Measurements from ENCODE around the gene TUBA1C.

TUBA1C gene

GRCh38 chr12:49288412-49288853 is 23.6 kb downstream of the TUBA1C start:
- no peaks in the 10 kb centered on the region for H4K20me1 ChIP-seq (ENCODE audit: low read depth, low read length)
- H3K36me3 ChIP-seq (ENCODE audit: low read length): no peaks in the 10 kb centered on the region
- H3K9ac ChIP-seq (ENCODE audit: low read length): no peak overlapping the region
- H3F3A ChIP-seq (ENCODE audit: insufficient read depth): no peaks in the 10 kb centered on the region
- TF ChIP-seq CTCF (IDR thresholded peaks at IDR 0.05; ENCODE audit: insufficient read depth, low read length, poor library complexity, severe bottlenecking) (peak; percentile 67), EZH2phosphoT487 (conservative IDR thresholded peaks at IDR 0.05; ENCODE audit: low read length) (no peak)
- H3K9me2 ChIP-seq (replicated peaks; ENCODE audit: insufficient read depth, low read length): no peaks in the 10 kb centered on the region
- H3K4me2 ChIP-seq (ENCODE audit: low read depth, low read length, poor library complexity, severe bottlenecking): no peak overlapping the region
- H2AFZ ChIP-seq (ENCODE audit: low read depth, low read length, severe bottlenecking): no peak overlapping the region
- H3K27me3 ChIP-seq (ENCODE audit: low read length): no peaks in the 10 kb centered on the region
- H3K9me3 ChIP-seq (ENCODE audit: insufficient read depth, low read length): no peaks in the 10 kb centered on the region
- H3K27ac ChIP-seq (ENCODE audit: low read depth, low read length): no peak overlapping the region
- H3K79me2 ChIP-seq (ENCODE audit: insufficient read depth, low read length): no peaks in the 10 kb centered on the region
- no peak overlapping the region for H3K4me3 ChIP-seq (ENCODE audit: insufficient read depth, low read length, poor library complexity, severe bottlenecking)

GRCh38 chr12:49288922-49289555 is 24.2 kb downstream of the TUBA1C start:
- Histone ChIP-seq H3K9me2 (replicated peaks; ENCODE audit: insufficient read depth, low read length) (no peaks in the 10 kb centered on the region), H3K27ac (ENCODE audit: low read depth, low read length) (no peak overlapping the region), H3F3A (ENCODE audit: insufficient read depth) (no peaks in the 10 kb centered on the region), H3K9ac (ENCODE audit: low read length) (no peak overlapping the region), H3K4me3 (ENCODE audit: insufficient read depth, low read length, poor library complexity, severe bottlenecking) (no peak overlapping the region), H3K4me2 (ENCODE audit: low read depth, low read length, poor library complexity, severe bottlenecking) (no peak overlapping the region), H2AFZ (ENCODE audit: low read depth, low read length, severe bottlenecking) (no peak overlapping the region), H3K36me3 (ENCODE audit: low read length) (no peaks in the 10 kb centered on the region), H4K20me1 (ENCODE audit: low read depth, low read length) (no peaks in the 10 kb centered on the region), H3K27me3 (ENCODE audit: low read length) (no peaks in the 10 kb centered on the region), H3K79me2 (ENCODE audit: insufficient read depth, low read length) (no peaks in the 10 kb centered on the region), H3K9me3 (ENCODE audit: insufficient read depth, low read length) (no peaks in the 10 kb centered on the region)
- TF ChIP-seq EZH2phosphoT487 (conservative IDR thresholded peaks at IDR 0.05; ENCODE audit: low read length) (no peak), CTCF (IDR thresholded peaks at IDR 0.05; ENCODE audit: insufficient read depth, low read length, poor library complexity, severe bottlenecking) (no peak)

GRCh38 chr12:49292729-49293055 is 27.8 kb downstream of the TUBA1C start:
- Histone ChIP-seq H3K27ac (ENCODE audit: low read depth, low read length) (no peak overlapping the region), H3K4me3 (ENCODE audit: insufficient read depth, low read length, poor library complexity, severe bottlenecking) (no peak overlapping the region), H3K4me2 (ENCODE audit: low read depth, low read length, poor library complexity, severe bottlenecking) (no peak overlapping the region), H3K27me3 (ENCODE audit: low read length) (no peaks in the 10 kb centered on the region), H2AFZ (ENCODE audit: low read depth, low read length, severe bottlenecking) (no peak overlapping the region), H3K9me3 (ENCODE audit: insufficient read depth, low read length) (no peaks in the 10 kb centered on the region), H3F3A (ENCODE audit: insufficient read depth) (no peaks in the 10 kb centered on the region), H3K79me2 (ENCODE audit: insufficient read depth, low read length) (no peaks in the 10 kb centered on the region), H3K36me3 (ENCODE audit: low read length) (no peaks in the 10 kb centered on the region), H4K20me1 (ENCODE audit: low read depth, low read length) (no peaks in the 10 kb centered on the region), H3K9ac (ENCODE audit: low read length) (no peak overlapping the region), H3K9me2 (replicated peaks; ENCODE audit: insufficient read depth, low read length) (no peaks in the 10 kb centered on the region)
- TF ChIP-seq CTCF (IDR thresholded peaks at IDR 0.05; ENCODE audit: insufficient read depth, low read length, poor library complexity, severe bottlenecking) (no peak), EZH2phosphoT487 (conservative IDR thresholded peaks at IDR 0.05; ENCODE audit: low read length) (no peak)
